Activated T-cell treated with anti-CD3 and anti-CD28 coated beads, Interleukin-2, amount 50 U/mL, for 1 hour (primary cell): ENCODE results near the gene SH3BP4.

Experiments
- DNase-seq: peaks from one replicate; pipeline ENCODE4 v3.0.0-alpha.2; 2020

Gene SH3BP4

GRCh38 chr2:235092433-235093223, 140.8 kb downstream of the SH3BP4 start:
- no peak for DNase-seq

GRCh38 chr2:235094457-235094856, 142.6 kb downstream of the SH3BP4 start:
- DNase-seq, result no peak

DNA sequence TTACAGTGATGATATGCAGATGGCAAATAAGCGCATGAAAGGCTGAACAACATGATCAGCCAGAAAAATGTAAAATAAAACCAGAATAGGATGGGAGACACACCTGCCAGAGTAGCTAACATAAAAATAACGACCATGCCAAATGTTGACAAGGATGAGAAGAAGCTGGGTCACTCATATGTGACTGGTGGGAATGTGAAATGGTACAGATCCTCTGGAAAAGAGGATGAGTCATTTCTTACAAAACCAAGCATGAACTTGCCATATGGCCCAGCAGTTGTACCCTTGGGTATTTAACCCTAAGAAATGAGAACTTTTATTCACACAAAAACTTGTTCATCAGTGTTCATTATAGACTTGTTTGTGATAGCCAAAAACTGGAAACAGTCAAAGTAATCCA, 143.8 kb downstream of the SH3BP4 start:
- no peak for DNase-seq

GRCh38 chr2:235096447-235096846, 144.6 kb downstream of the SH3BP4 start:
- no peak for DNase-seq

DNA sequence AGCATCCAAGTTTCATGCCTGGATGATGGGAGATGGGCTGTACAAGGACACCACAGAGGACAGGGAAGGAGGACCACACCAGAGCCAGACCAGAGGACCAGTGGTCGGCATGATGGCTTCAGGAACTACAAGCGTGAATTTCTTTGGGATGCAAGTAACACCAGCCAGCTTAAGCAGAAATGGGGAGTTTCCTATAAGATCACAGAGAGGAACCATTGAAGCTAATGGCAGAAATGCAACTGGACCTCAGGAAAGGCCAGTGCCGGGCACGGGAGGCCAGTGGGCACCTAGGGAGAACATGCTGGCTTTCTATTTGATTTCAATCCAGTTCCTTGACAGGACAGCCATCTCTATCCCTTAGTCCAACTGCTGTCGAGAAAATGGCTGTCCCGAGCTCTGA, 145.4 kb downstream of the SH3BP4 start:
- no peak for DNase-seq

GRCh38 chr2:235098269-235098668, 146.5 kb downstream of the SH3BP4 start:
- DNase-seq, result no peak

DNA sequence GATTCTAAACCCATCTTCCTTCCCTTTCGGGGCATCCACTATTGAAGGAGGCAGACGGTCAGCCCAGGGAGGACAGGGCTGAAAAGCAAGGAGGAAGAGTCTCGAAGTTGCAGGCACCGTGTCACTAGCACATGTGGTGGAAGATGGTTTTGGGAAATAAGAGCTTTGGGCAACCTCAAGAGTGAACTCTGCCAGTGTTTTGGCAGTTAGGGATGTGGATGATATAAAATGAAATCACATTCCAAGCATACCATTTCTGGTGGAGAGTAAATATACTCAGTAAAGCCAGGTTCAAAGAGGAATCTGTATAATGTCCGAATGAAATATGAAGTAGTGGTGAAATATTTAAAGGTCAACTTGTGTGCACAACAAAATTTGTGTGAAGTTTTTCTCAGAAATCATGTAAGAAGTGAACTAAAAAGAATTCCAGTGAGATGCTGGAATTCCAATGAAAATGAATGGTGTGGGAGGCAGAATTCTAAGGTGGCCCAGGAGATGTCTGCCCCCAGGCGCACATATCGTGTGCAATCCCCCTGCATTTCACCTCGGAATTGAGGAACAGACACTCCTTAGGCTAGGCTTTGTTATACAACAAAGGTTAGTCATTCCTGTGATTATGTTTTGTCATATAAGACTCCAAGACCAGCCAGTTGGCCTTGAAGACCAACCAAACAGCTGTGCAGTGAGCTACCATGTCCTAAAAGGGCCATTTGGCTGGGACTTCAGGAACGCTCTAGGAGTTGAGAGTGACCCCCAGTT, 147.1 kb downstream of the SH3BP4 start:
- DNase-seq, result no peak

DNA sequence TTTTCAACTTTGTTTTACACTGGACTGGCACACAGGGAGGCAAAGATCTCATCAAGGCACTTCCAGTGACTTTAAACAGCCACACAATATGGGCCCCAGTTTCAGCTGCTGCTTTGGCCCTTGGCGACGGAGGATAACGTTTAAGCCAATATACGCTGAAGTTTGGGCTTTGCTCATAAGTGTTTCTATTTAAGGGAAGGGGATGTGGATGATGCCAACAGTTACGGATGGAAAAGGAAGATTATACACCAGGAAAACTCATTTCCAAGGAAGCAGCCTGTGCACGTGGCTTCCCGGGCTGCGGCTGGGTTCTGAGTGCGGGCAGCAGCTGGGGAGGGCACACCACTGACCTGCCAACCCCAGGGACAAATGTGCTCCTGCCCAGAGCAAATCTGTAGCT, 151.1 kb downstream of the SH3BP4 start:
- DNase-seq, result no peak
